IMR-90 (cell line): ENCODE measurements around the gene UBE2L3. TPM values are rescaled to one million over a fixed set of nuclear protein-coding genes. Genes with fewer than 3 reads are reported as not detected.

ENCODE experiments used
- ATAC-seq: fragments of 200-7000 bp; cut with Tn5 transposase; 2 replicates; pipeline ENCODE4 v1.9.1; 2020; ENCODE audit warnings: low read depth, mild to moderate bottlenecking, moderate library complexity
- BruUV-seq: library from RNA; stranded (reverse); fragments of 400-500 nt; replicated peaks from 2 replicates; lab custom pipeline; 2021; lab: Mats Ljungman, UMichigan
- CTCF ChIA-PET: fragments of 300-600 bp; formaldehyde crosslinking; extraction: SDS; loops from one replicate; lab custom pipeline; 2021; ENCODE audit warnings: antibody characterized with exemption; lab: Yijun Ruan, JAX
- POLR2A ChIA-PET: fragments of 300-600 bp; sonication (Branson Sonifier 250); formaldehyde crosslinking; loops from one replicate; lab custom pipeline; 2022; ENCODE audit warnings: antibody characterized with exemption; ENCODE audit not compliant: unreplicated experiment; lab: Charles Lee
- DNase-seq: peaks from one replicate; pipeline ENCODE4 v3.0.0; 2013
- H2AFZ ChIP-seq: replicated peaks from 2 replicates; pipeline ENCODE3; 2013; ENCODE audit warnings: low read length, mild to moderate bottlenecking; ENCODE audit not compliant: poor library complexity
- H2AK5ac ChIP-seq: 2 replicates; pipeline ENCODE4 v1.6.1; 2013; ENCODE audit warnings: low read depth, low read length, inconsistent platforms
- H2AK9ac ChIP-seq: replicated peaks from 2 replicates; pipeline ENCODE3; 2013; ENCODE audit warnings: mild to moderate bottlenecking, low read depth, low read length, moderate library complexity; ENCODE audit not compliant: poor library complexity
- H2BK120ac ChIP-seq: 2 replicates; pipeline ENCODE4 v1.6.1; 2013; ENCODE audit warnings: low read depth, low read length, inconsistent platforms
- H2BK15ac ChIP-seq: 3 replicates; pipeline ENCODE4 v1.6.1; 2013; ENCODE audit warnings: low read depth, low read length, inconsistent platforms
- H2BK20ac ChIP-seq: 2 replicates; pipeline ENCODE4 v1.6.1; 2013; ENCODE audit warnings: low read depth, mild to moderate bottlenecking, inconsistent platforms, low read length, moderate library complexity
- H2BK5ac ChIP-seq: 2 replicates; pipeline ENCODE4 v1.6.1; 2013; ENCODE audit warnings: mild to moderate bottlenecking, low read depth, low read length, inconsistent platforms; ENCODE audit not compliant: poor library complexity, severe bottlenecking
- H3K14ac ChIP-seq: replicated peaks from 2 replicates; pipeline ENCODE4 v1.6.1; 2013; ENCODE audit warnings: low read depth, low read length, inconsistent platforms
- H3K18ac ChIP-seq: 2 replicates; pipeline ENCODE4 v1.6.1; 2013; ENCODE audit warnings: low read depth, low read length, control low read depth
- H3K23ac ChIP-seq: 2 replicates; pipeline ENCODE4 v1.6.1; 2013; ENCODE audit warnings: low read depth, low read length, inconsistent platforms
- H3K27ac ChIP-seq: 2 replicates; pipeline ENCODE4 v1.5.1; 2013; ENCODE audit warnings: mild to moderate bottlenecking, control low read depth, low read length; ENCODE audit not compliant: insufficient read depth
- H3K27me3 ChIP-seq: 2 replicates; pipeline ENCODE4 v1.6.1; 2013; ENCODE audit warnings: low read length; ENCODE audit not compliant: control insufficient read depth, insufficient read depth
- H3K36me3 ChIP-seq: 2 replicates; pipeline ENCODE4 v1.6.1; 2013; ENCODE audit warnings: low read length, mixed read lengths; ENCODE audit not compliant: control insufficient read depth, insufficient read depth
- H3K4ac ChIP-seq: 2 replicates; pipeline ENCODE4 v1.6.1; 2013; ENCODE audit warnings: low read depth, low read length, inconsistent platforms
- H3K4me1 ChIP-seq: 2 replicates; pipeline ENCODE4 v1.6.1; 2013; ENCODE audit warnings: low read length, mixed read lengths; ENCODE audit not compliant: control insufficient read depth, insufficient read depth
- H3K4me2 ChIP-seq: 2 replicates; pipeline ENCODE4 v1.6.1; 2013; ENCODE audit warnings: low read depth, mild to moderate bottlenecking, control low read depth, low read length, moderate library complexity
- H3K4me3 ChIP-seq: 2 replicates; pipeline ENCODE4 v1.5.1; 2013; ENCODE audit warnings: low read depth, mild to moderate bottlenecking, control low read depth, low read length, moderate library complexity; ENCODE audit not compliant: insufficient read depth
- H3K56ac ChIP-seq: 2 replicates; pipeline ENCODE4 v1.6.1; 2013; ENCODE audit warnings: low read length, inconsistent platforms; ENCODE audit not compliant: insufficient read depth; ENCODE audit errors: extremely low read depth
- H3K79me1 ChIP-seq, 2 experiments: 2 replicates each; pipeline ENCODE4 v1.6.1; 2013; ENCODE audit warnings: low read length in 2 of 2, inconsistent platforms in 1 of 2, low read depth in 1 of 2
- H3K9ac ChIP-seq: 2 replicates; pipeline ENCODE4 v1.6.1; 2013; ENCODE audit warnings: low read depth, low read length, control low read depth
- H3K9me1 ChIP-seq: 2 replicates; pipeline ENCODE4 v1.6.1; 2013; ENCODE audit warnings: low read length, inconsistent platforms; ENCODE audit not compliant: insufficient read depth
- H3K9me3 ChIP-seq: 2 replicates; pipeline ENCODE4 v1.6.1; 2013; ENCODE audit warnings: low read length; ENCODE audit not compliant: control insufficient read depth, insufficient read depth
- H4K20me1 ChIP-seq: 2 replicates; pipeline ENCODE4 v1.6.1; 2013; ENCODE audit warnings: low read length, inconsistent platforms; ENCODE audit not compliant: insufficient read depth
- H4K5ac ChIP-seq: 2 replicates; pipeline ENCODE4 v1.6.1; 2013; ENCODE audit warnings: mild to moderate bottlenecking, low read depth, low read length, control low read depth
- H4K8ac ChIP-seq, 2 experiments: 2 replicates each; pipeline ENCODE4 v1.6.1; 2013; ENCODE audit warnings: low read depth in 2 of 2, low read length in 2 of 2, control low read depth in 1 of 2, inconsistent platforms in 1 of 2
- H4K91ac ChIP-seq: 2 replicates; pipeline ENCODE4 v1.6.1; 2013; ENCODE audit warnings: low read depth, low read length, inconsistent platforms; ENCODE audit not compliant: insufficient read depth
- CEBPB ChIP-seq: IDR thresholded peaks from 2 replicates; pipeline ENCODE4 v1.6.1; 2012; ENCODE audit warnings: low read depth, low read length, improper control_type of control experiment
- WGBS, 2 experiments: methylation state at CpG; one replicate each; pipeline versions ENCODE4 v1.1.5 to v1.1.7; 2013; ENCODE audit warnings: missing lambda C conversion rate in 2 of 2; ENCODE audit not compliant: insufficient read length in 1 of 2; ENCODE audit errors: extremely low coverage in 2 of 2; 5-methylcytosine and 5-hydroxymethylcytosine counted together
- dilution Hi-C: fragments of 300-500 bp; cut with HindIII; formaldehyde crosslinking; loops from one replicate; pipeline ENCODE4 v1.14.3; 2018; ENCODE audit warnings: low sequenced_read_pairs; ENCODE audit not compliant: unreplicated experiment
- in situ Hi-C: fragments of 300-500 bp; cut with MboI; formaldehyde crosslinking; loops from 3 replicates; pipeline ENCODE4 v1.14.3; 2019; ENCODE audit warnings: low sequenced_read_pairs, inconsistent platforms, mixed read lengths
- intact Hi-C: fragments of 100-400 bp; cut with micrococcal nuclease; formaldehyde crosslinking; loops from 2 replicates; pipeline ENCODE4 v1.10.0; 2022
- polyA plus RNA-seq, 3 experiments: library from polyadenylated mRNA; depleted of rRNA; stranded (reverse); fragments of >200 nt; gene quantifications; 2 replicates each; pipeline ENCODE4 v1.2.3, GENCODE V29; 2012; ENCODE audit warnings: low replicate concordance in 1 of 3
- total RNA-seq: library from RNA; depleted of rRNA; stranded (reverse); fragments of >200 nt; gene quantifications from 2 replicates; pipeline ENCODE4 v1.2.3, GENCODE V29; 2012
- TF ChIP-seq, protein P1 (sequence below): fragments of 150-350 bp; IDR thresholded peaks from 2 replicates; pipeline ENCODE4 v1.6.1; 2017; ENCODE audit warnings: mild to moderate bottlenecking, antibody characterized with exemption, low read length, low read depth

Gene UBE2L3
- total and polyA plus RNA-seq, 2 of the 4 experiments (the other 2 are of a cell fraction) = 29.0 to 72.9 TPM

DNA sequence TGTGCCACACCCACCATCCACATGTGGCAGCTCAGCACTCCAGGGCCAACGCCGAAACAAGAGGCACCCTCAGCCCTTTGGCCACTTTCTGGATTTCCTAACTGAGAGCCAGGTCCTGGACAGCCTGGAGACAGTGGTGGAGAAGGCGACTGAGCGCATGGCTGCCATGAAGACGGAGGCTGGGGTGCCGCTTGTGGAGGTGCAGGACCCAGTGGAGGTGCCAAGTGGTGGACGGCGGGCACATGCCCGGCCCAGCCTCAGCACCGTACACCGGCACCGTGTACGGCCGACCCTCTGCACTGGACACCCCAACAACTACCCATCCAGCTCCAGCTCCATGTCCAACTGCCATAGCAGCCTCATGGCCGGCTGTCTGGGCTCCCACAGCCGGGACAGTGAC lies 66.6 kb downstream of the UBE2L3 start:
- ATAC-seq (no peak), DNase-seq (no peak)
- Histone ChIP-seq H3K18ac (no peak overlapping the region), H4K20me1 (no peaks in the 10 kb centered on the region; the same call in 1 of the 2 replicates), H3K23ac (no peak overlapping the region), H2AK9ac (no peak overlapping the region), H3K27ac (no peak overlapping the region), H2AK5ac (no peak overlapping the region), H3K4me3 (no peak overlapping the region), H3K9me3 (no peaks in the 10 kb centered on the region), H2BK5ac (no peak overlapping the region), H4K91ac (no peak overlapping the region), H4K5ac (no peak overlapping the region), H2AFZ (no peak overlapping the region), H3K14ac (no peak overlapping the region), H3K27me3 (no peaks in the 10 kb centered on the region), H3K4me2 (no peak overlapping the region), H3K4ac (no peak overlapping the region), H3K36me3 (no peaks in the 10 kb centered on the region), H2BK15ac (no peak overlapping the region), H3K9ac (no peak overlapping the region), H3K4me1 (peaks cover under 1% of the 10 kb centered on the region), H2BK120ac (no peak overlapping the region), H3K56ac (no peak overlapping the region), H3K9me1 (no peaks in the 10 kb centered on the region), H2BK20ac (no peak overlapping the region), H4K8ac (no peak overlapping the region), H3K79me1 (peaks cover under 1 to 8% of the 10 kb centered on the region in 2 experiments; a peak in 2 of 4 replicates)
- WGBS, 2 experiments = 86% methylated on average over 11 of the region's 16 CpGs; no CpG with 5 or more reads in 1 of the 2 experiments
- intact Hi-C loops (no loop called here), in situ Hi-C loops (no loop called here), dilution Hi-C loops (no loop called here)
- CTCF ChIA-PET = interaction anchor here (1.7 kb wide), 1 partner anchor 9 kb away, joined by 3 read pairs; no protein-coding TSS in a partner anchor
- TF ChIP-seq, protein P1, sequence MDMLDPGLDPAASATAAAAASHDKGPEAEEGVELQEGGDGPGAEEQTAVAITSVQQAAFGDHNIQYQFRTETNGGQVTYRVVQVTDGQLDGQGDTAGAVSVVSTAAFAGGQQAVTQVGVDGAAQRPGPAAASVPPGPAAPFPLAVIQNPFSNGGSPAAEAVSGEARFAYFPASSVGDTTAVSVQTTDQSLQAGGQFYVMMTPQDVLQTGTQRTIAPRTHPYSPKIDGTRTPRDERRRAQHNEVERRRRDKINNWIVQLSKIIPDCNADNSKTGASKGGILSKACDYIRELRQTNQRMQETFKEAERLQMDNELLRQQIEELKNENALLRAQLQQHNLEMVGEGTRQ = no peak
- no peak for TF ChIP-seq CEBPB
- BruUV-seq = no TSS peak
- POLR2A ChIA-PET = no interaction called here
